Ishikawa (cell line): ENCODE measurements around the gene FADS6.

ENCODE experiments used
- CEBPB ChIP-seq: IDR thresholded peaks from 2 replicates; pipeline ENCODE4 v1.6.1; 2012
- CREB1 ChIP-seq: IDR thresholded peaks from 2 replicates; pipeline ENCODE4 v1.6.1; 2012; ENCODE audit warnings: low read depth
- EGR1 ChIP-seq: IDR thresholded peaks from 2 replicates; pipeline ENCODE4 v1.6.1; 2012
- EP300 ChIP-seq: IDR thresholded peaks from 2 replicates; pipeline ENCODE4 v1.6.1; 2012; ENCODE audit warnings: borderline replicate concordance
- FOXM1 ChIP-seq: IDR thresholded peaks from 2 replicates; pipeline ENCODE4 v1.6.1; 2012; ENCODE audit warnings: low read depth, borderline replicate concordance
- NFIC ChIP-seq: IDR thresholded peaks from 2 replicates; pipeline ENCODE4 v1.6.1; 2012
- RAD21 ChIP-seq: IDR thresholded peaks from 2 replicates; pipeline ENCODE4 v1.6.1; 2012; ENCODE audit warnings: low read depth
- TAF1 ChIP-seq: IDR thresholded peaks from 2 replicates; pipeline ENCODE4 v1.6.1; 2012; ENCODE audit warnings: low read depth, mild to moderate bottlenecking
- TCF12 ChIP-seq: IDR thresholded peaks from 2 replicates; pipeline ENCODE4 v1.6.1; 2012; ENCODE audit warnings: low read depth
- TEAD4 ChIP-seq: IDR thresholded peaks from 2 replicates; pipeline ENCODE4 v1.6.1; 2012
- YY1 ChIP-seq: IDR thresholded peaks from 2 replicates; pipeline ENCODE4 v1.6.1; 2012; ENCODE audit warnings: low read depth
- ZBTB7A ChIP-seq: IDR thresholded peaks from 2 replicates; pipeline ENCODE4 v1.6.1; 2012; ENCODE audit warnings: low read depth
- TF ChIP-seq, protein P1 (sequence below): IDR thresholded peaks from 2 replicates; pipeline ENCODE4 v1.6.1; 2012
- TF ChIP-seq, protein P2 (sequence below): IDR thresholded peaks from 2 replicates; pipeline ENCODE4 v1.6.1; 2012
- TF ChIP-seq, protein P3 (sequence below): IDR thresholded peaks from 2 replicates; pipeline ENCODE4 v1.6.1; 2012; ENCODE audit warnings: low read depth, mild to moderate bottlenecking

FADS6 gene, protein sequence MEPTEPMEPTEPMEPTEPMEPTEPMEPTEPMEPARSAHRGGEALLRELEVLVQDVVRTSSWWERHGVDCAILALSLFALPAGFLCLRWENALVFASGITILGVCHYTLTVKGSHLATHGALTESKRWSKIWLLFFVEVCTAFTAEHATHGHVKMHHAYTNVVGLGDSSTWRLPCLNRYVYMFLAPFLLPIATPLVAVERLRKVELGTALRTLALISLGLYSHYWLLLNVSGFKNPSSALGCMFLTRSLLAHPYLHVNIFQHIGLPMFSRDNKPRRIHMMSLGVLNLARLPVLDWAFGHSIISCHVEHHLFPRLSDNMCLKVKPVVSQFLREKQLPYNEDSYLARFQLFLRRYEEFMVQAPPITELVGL

DNA sequence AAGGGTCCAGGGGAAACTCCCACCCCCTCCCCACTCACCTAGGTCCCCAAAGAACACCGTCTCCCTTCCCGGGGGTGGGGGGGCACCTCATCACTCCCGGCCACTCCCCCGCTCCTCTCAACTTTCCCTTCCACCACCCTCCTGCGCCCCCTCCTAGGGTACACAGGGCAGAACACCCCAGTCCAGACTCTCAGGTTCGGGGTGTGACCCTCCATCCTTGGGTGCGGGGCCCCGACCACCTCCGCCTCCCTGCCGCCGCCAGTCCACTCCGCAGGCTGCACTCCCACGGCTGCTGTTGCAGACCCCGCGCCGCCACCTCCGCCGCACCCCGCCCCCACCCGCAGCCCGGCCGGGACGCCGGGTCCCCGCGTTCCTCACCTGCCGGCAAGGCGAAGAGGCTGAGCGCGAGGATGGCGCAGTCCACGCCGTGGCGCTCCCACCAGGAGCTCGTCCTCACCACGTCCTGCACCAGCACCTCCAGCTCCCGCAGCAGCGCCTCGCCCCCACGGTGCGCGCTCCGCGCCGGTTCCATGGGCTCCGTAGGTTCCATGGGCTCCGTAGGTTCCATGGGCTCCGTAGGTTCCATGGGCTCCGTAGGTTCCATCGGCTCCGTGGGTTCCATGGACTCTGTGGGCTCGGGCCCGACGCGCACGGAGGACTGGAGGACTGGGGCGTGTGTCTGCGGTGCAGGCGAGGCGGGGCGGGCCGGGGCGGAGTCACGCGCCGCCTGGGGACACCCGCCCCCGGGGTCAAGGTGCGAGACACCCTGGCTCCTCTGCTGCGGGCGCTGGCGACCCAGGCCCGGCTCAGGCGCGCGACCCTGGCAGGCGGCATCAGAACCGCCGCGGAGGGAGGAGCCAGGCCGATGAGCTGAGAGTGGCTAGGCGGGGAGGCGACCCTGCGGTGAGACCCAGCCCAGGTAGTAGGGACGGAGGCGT is at the start of gene FADS6:
Gene FADS6, minus strand, starts transcription at position 660 of the 938 bp plus-strand sequence. Its CDS starts 38 bp downstream, at position 622.
- TF ChIP-seq ZBTB7A: no peak
- no peak for TF ChIP-seq TAF1
- TF ChIP-seq FOXM1: no peak
- no peak for TF ChIP-seq CEBPB
- TF ChIP-seq NFIC: no peak
- TF ChIP-seq EGR1: no peak
- TF ChIP-seq, protein P1, sequence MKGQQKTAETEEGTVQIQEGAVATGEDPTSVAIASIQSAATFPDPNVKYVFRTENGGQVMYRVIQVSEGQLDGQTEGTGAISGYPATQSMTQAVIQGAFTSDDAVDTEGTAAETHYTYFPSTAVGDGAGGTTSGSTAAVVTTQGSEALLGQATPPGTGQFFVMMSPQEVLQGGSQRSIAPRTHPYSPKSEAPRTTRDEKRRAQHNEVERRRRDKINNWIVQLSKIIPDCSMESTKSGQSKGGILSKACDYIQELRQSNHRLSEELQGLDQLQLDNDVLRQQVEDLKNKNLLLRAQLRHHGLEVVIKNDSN: peak; percentile 30; the same call in 1 of the 2 replicates
- no peak for TF ChIP-seq EP300
- TF ChIP-seq, protein P2, sequence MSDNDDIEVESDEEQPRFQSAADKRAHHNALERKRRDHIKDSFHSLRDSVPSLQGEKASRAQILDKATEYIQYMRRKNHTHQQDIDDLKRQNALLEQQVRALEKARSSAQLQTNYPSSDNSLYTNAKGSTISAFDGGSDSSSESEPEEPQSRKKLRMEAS: no peak

DNA sequence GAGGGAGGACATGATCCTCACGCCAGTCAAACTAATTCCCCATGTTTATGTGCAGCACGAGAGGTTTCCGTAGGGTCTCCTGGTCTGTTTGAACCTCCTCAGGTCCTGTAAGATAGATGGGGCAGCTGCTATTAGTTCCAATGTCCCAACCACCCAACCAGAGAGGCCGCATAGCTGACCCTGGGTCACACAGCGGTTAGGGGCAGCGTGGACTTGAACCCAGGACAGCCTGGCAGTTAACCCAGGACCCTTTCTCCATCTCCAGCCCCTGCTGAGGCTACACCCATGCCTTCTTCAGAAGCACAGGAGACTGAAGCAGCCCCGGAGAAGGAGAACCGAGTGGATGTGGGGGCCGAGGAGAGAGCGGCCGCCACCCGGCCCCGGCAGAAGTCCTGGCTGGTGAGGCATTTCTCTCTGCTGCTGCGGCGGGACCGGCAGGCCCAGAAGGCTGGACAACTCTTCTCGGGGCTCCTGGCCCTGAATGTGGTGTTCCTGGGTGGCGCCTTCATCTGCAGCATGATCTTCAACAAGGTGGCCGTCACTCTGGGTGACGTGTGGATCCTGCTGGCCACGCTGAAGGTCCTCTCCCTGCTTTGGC is 47.8 kb upstream of the FADS6 start:
- TF ChIP-seq TAF1 (no peak), YY1 (no peak), TCF12 (no peak), CREB1 (no peak), FOXM1 (no peak), RAD21 (no peak), EGR1 (no peak), EP300 (no peak), TEAD4 (no peak), ZBTB7A (no peak), CEBPB (no peak), NFIC (no peak)
- TF ChIP-seq, protein P3, sequence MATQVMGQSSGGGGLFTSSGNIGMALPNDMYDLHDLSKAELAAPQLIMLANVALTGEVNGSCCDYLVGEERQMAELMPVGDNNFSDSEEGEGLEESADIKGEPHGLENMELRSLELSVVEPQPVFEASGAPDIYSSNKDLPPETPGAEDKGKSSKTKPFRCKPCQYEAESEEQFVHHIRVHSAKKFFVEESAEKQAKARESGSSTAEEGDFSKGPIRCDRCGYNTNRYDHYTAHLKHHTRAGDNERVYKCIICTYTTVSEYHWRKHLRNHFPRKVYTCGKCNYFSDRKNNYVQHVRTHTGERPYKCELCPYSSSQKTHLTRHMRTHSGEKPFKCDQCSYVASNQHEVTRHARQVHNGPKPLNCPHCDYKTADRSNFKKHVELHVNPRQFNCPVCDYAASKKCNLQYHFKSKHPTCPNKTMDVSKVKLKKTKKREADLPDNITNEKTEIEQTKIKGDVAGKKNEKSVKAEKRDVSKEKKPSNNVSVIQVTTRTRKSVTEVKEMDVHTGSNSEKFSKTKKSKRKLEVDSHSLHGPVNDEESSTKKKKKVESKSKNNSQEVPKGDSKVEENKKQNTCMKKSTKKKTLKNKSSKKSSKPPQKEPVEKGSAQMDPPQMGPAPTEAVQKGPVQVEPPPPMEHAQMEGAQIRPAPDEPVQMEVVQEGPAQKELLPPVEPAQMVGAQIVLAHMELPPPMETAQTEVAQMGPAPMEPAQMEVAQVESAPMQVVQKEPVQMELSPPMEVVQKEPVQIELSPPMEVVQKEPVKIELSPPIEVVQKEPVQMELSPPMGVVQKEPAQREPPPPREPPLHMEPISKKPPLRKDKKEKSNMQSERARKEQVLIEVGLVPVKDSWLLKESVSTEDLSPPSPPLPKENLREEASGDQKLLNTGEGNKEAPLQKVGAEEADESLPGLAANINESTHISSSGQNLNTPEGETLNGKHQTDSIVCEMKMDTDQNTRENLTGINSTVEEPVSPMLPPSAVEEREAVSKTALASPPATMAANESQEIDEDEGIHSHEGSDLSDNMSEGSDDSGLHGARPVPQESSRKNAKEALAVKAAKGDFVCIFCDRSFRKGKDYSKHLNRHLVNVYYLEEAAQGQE: no peak
- TF ChIP-seq, protein P2: no peak; the same call in 1 of the 2 replicates
- TF ChIP-seq, protein P1: no peak

DNA sequence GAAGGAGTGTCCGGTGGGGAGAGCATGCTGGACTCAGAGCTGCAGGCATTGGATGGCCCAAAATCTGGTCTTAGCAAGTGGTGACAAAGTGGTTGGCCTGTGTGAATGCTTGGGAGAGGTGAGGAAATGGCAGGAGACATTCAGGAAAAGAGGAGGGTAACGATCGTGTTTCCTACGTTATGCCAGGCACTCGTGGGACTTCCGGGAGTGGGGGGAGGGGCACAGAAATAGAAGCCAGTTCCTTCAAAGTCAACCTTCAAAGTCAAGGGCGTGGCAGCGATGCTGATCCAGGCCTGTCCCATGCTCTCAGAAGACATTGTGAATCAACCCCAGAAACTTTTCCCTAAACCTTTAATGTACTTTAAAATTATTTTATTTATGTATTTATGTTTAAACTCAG is 46.1 kb upstream of the FADS6 start:
- TF ChIP-seq CREB1 (no peak), EP300 (no peak), TCF12 (no peak)

DNA sequence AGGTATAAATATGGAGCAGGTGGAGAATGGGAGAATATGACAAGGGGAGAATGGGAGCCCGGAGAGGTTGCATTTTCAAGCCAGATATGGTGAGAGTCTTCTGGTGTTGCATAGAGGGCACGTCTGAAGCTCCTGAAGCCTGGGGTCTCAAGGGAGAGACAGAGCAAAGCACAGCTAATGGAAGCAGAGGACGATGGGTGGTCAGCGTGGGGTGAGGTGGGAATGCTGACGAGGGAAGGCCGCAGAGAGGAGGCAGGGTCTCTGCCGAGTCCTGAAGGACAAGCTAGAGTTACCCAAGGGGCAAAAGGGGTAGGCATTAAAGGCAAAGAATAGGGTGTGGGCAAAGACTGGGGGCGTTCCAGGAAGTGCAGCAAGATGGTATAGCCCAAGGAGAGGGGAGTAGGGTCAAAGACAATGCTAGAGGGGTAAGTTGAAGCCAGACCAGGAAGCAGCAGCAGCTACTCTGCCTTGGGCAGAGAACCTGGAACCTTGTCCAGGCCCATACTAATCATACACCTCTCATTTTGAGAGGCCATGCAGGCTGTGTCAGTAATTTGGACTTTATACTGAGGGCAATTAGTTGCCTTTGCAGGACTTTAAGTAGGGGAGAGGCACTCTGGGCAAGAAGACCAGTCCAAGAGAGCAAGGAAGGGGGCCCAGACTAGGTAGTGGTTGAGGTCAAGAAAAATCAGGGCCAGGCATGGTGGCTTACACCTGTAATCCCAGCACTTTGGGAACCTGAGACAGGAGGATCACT is 44.9 kb upstream of the FADS6 start:
- TF ChIP-seq FOXM1 (no peak), YY1 (no peak), CREB1 (no peak), TEAD4 (no peak), RAD21 (no peak), ZBTB7A (no peak), CEBPB (no peak), EGR1 (no peak), TCF12 (no peak), NFIC (no peak), EP300 (no peak), TAF1 (no peak)
- TF ChIP-seq, protein P1: no peak
- TF ChIP-seq, protein P3: no peak; the same call in 1 of the 2 replicates
- TF ChIP-seq, protein P2: no peak
